Activated CD4-positive, alpha-beta T cell treated with anti-CD3 and anti-CD28 coated beads, Interleukin-2, amount 10 ng/mL, durations not matched to agents 24 days and 14 days (primary cell): ENCODE results near the gene NXPH4. TPM values are rescaled to one million over a fixed set of nuclear protein-coding genes. Genes with fewer than 3 reads are reported as not detected.

Experiments used
- DNase-seq: peaks from one replicate; pipeline ENCODE4 v3.0.0; 2022
- H3K27ac Mint-ChIP-seq: one replicate; pipeline ENCODE4 v1.8.0; 2022; ENCODE audit warnings: mild to moderate bottlenecking, mixed read lengths
- H3K27me3 Mint-ChIP-seq: one replicate; pipeline ENCODE4 v1.8.0; 2022; ENCODE audit warnings: mixed read lengths
- H3K36me3 Mint-ChIP-seq: one replicate; pipeline ENCODE4 v1.8.0; 2022; ENCODE audit warnings: low read depth, mild to moderate bottlenecking, mixed read lengths
- H3K4me1 Mint-ChIP-seq: one replicate; pipeline ENCODE4 v1.8.0; 2021; ENCODE audit warnings: mixed read lengths
- H3K4me3 Mint-ChIP-seq: one replicate; pipeline ENCODE4 v1.8.0; 2022; ENCODE audit warnings: mild to moderate bottlenecking, moderate library complexity, mixed read lengths
- H3K9me3 Mint-ChIP-seq: one replicate; pipeline ENCODE4 v1.8.0; 2021; ENCODE audit warnings: mixed read lengths
- intact Hi-C: fragments of 100-400 bp; cut with micrococcal nuclease; formaldehyde crosslinking; loops from one replicate; pipeline ENCODE4 v1.15.1; 2023
- total RNA-seq: library from RNA; stranded (reverse); gene quantifications from 2 replicates; pipeline ENCODE4 v1.2.3, GENCODE V29; 2022

The NXPH4 gene
- total RNA-seq, 1 donor from 2014 or later: 0.47 TPM

DNA sequence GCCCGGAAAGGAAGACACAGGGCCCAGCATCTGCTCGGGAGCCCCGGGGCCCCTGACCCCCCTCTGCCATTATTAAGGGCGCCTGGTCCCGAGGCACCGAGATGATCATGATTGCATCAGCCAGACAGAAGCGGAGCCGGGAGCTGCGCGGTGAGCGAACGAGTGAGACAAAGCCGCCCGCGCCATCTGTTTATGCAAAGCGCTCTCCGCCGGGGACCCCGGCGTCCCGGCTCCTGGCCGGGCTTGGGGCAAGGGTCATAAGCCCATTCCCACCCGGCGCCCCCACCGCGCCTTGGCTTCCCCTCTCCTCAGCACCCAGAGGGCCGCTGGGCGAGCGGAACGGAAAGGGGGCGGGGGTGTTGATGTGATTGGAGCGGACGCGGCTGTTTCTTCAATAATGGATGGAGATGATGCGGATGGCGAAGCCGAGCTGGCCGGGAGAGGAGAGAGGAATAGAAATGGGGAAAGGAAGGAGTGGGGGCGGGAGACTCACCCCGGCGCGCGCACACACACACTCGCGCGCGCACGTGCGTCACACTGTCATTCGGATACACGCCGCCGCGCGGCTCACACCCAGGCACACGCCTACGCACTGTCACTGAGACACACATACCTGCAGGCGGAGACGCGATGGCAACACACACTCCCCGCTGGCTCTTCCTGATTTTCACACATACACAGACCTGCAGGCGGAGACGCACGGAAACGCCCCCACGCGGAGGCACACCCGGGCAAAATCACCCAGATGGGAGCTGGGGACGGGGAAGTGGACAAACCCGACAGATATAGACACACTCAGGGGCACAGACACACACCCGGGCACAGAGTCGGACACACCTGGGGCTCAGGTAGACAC lies 23.7 kb downstream of the NXPH4 start:
- peaks cover 41% of the 10 kb centered on the region for H3K27me3 Mint-ChIP-seq
- H3K4me3 Mint-ChIP-seq: peak overlapping the region; percentile 92
- peaks cover 10% of the 10 kb centered on the region for H3K36me3 Mint-ChIP-seq
- DNase-seq: peak; percentile 91
- H3K27ac Mint-ChIP-seq: peak overlapping the region; percentile 91
- H3K4me1 Mint-ChIP-seq: peaks cover 59% of the 10 kb centered on the region
- H3K9me3 Mint-ChIP-seq: no peaks in the 10 kb centered on the region
- intact Hi-C loops: loop anchor here (10.0 kb wide), 1 partner anchor 605 kb away; the partner anchor contains the start of gene BAZ2A

DNA sequence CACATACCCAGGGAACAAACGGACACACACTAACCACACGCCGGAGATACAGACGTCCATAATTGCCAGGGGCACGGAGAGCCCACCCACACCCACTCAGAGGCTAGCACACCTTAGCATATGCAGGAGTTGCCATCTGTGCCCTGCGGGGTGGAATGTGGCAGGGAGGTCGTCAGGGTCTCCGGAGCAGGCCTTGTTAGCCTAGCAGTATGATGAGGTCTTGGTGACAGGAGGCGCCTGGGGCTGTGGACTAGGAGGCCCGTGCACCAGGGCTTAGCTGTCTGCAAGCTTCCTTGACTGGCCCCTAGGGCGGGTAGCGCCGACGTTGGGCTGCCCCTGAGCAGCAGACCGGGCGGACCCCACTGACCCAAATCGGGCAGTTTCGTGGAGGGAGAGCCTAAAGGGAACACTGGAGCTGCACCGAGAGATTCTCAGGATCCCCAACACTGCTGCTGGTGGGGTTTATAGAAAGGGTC lies 24.4 kb downstream of the NXPH4 start:
- H3K9me3 Mint-ChIP-seq: no peaks in the 10 kb centered on the region
- intact Hi-C loops: loop anchor here (10.0 kb wide), 1 partner anchor 606 kb away; the partner anchor contains the start of gene BAZ2A
- DNase-seq: peak; percentile 73
- H3K4me3 Mint-ChIP-seq: peak overlapping the region; percentile 92
- peaks cover 7% of the 10 kb centered on the region for H3K36me3 Mint-ChIP-seq
- peaks cover 56% of the 10 kb centered on the region for H3K4me1 Mint-ChIP-seq
- H3K27ac Mint-ChIP-seq: peak overlapping the region; percentile 86
- H3K27me3 Mint-ChIP-seq: peaks cover 41% of the 10 kb centered on the region

DNA sequence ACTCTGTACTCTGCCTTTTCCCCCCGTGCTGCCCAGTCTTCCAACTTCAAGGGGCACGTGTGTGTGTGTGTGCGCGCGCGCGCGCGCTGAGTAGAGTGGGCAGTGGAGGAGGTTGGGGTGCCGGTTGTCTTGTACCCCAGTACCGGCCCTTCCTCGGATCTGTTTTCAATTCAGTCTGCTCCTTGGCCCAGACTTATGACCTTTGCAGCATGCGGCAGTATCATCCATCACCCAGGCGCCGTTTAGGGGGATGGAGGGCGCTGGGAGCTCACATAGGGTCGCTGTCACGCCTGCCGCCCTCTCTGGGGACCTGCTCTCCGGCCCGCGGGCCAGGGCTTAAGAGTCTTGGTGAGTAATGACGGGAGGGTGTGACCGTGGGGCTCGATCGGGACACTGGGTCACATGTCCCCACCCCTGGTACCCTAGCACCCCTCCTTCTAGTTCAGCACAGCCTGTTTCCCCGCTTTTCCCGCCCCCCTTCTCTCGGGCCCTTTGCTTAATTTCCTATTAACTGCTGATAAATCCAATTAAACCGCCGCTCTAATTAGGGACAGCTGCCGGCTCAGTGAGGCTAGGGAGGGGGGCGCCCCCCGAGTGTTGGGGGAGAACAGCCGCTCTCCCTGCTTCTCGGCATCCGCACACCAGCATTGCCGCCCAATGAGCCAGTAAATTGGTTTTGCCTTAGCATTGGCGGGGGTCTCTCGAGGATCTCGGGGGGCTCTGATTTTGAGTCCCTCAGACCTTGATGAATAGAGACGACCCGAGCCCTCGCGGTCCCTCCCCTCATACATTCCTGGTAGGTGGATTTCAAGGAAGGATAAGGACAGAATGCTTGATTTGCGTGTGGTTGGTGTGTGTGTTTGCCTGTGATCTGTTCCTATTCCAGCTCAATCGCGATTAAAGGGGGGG lies 25.1 kb downstream of the NXPH4 start:
- peaks cover 52% of the 10 kb centered on the region for H3K4me1 Mint-ChIP-seq
- intact Hi-C loops: loop anchor here (10.0 kb wide), 1 partner anchor 607 kb away; the partner anchor contains the start of gene BAZ2A
- no peak for DNase-seq
- H3K27me3 Mint-ChIP-seq: peaks cover 38% of the 10 kb centered on the region
- H3K27ac Mint-ChIP-seq: peak overlapping the region; percentile 48
- peak overlapping the region; percentile 37 for H3K4me3 Mint-ChIP-seq
- H3K9me3 Mint-ChIP-seq: no peaks in the 10 kb centered on the region
- H3K36me3 Mint-ChIP-seq: peaks cover 6% of the 10 kb centered on the region

DNA sequence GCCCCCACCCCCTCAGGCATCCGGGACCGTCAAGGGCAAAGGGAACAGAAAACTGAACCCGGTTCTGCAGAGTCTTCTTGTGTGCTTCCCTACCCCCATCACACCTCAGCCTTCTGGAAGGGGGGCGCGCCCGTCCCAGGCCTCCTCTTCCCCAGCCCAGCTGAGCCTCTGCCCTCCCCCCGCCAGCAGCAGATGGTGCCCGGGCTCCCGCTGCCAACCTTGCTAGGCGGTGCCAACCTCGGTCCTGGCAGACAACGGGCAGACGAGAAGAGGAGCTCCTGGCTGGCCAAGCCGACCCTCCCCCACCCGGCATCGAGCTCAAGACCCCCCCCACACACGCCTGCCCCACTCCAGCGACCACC lies 25.7 kb downstream of the NXPH4 start:
- intact Hi-C loops: loop anchor here (10.0 kb wide), 1 partner anchor 608 kb away; the partner anchor contains the start of gene BAZ2A
- Mint-ChIP-seq H3K4me3 (peak overlapping the region; percentile 81), H3K27me3 (peaks cover 31% of the 10 kb centered on the region), H3K36me3 (peaks cover 3% of the 10 kb centered on the region), H3K4me1 (peaks cover 47% of the 10 kb centered on the region), H3K9me3 (no peaks in the 10 kb centered on the region), H3K27ac (no peak overlapping the region)
- no peak for DNase-seq

DNA sequence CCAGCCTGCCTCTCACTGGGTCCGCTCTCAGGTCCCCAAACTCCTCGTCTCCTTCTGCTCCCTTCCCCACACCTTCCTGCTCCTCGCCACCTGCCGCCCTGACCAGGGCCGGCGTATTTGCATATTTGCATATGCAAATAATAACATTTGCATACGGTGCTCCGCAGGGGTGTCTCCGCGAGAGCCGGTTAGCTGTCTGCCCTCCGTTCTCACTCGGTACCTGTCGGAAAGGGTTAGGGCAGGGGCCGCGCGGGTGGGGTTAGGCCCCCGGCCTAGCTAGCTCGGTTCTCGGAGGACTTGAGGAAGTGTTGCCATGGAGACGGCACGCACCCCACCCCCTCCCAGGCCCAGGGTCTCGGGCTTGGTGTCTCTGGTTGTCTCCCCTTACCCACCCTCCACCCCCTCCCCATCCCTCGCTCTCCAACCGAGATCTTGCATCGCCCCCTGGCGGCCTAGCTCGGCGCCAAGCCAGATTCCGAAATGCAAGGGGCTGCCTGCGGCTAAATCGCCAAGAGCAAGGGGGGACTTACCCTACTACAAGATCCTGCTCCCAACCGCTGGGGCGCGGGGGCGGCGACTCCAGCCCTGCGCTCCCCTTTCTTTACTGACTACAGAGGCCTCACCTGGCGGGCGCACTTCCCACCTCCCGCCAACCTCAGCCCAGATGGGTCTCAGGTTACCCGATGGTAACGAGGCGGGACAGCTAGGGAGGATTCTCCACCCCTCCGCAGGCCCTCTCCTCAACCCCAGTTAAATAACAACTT lies 26.3 kb downstream of the NXPH4 start:
- Mint-ChIP-seq H3K27ac (no peak overlapping the region), H3K9me3 (no peaks in the 10 kb centered on the region), H3K36me3 (peaks cover 3% of the 10 kb centered on the region), H3K4me3 (peak overlapping the region; percentile 81), H3K4me1 (peaks cover 41% of the 10 kb centered on the region), H3K27me3 (peaks cover 27% of the 10 kb centered on the region)
- intact Hi-C loops: loop anchor here (1.0 to 10.0 kb wide), 2 partner anchors 29 to 608 kb away; partner anchors contain the start of gene BAZ2A
- DNase-seq: peak; percentile 92

DNA sequence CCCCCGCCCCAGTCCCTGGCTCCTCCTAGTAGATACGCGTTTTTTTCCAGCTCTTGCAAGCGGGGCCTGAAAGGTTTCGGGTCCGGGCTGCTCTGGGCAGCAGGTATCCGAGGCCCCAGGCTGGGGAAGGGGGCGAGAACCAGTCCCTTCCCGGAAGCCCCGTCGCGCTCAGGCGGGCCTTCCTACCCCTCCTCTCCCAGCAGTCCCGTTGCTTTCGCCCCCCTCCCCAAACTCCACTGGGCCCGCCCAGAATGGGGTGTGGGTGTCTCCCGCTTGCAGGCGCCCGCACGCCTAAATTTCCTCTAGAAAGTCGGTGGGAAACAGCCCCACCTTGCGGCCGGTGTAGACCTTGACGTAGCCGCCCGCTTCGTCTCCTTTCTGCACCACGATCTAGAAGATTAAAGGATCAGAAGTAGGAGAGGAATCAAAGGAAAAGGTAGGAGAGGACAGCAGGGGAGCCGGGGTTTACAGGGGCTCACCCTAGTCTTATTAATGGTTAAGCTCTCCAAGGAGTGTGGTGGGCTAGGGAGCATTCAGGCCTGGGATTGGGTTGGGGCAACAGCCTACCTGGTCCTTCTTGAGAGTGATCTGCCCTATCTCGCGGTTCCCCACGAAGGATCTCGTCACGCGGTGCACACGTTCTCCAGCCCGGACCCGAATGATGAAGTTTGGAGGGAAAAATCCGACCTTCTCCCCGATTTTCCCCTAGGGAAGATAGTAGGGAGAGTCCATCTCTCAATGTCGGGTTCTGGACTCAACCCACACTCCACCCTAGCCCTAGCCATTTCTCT lies 27.1 kb downstream of the NXPH4 start:
- Mint-ChIP-seq H3K27ac (peak overlapping the region; percentile 40), H3K4me3 (peak overlapping the region; percentile 81), H3K9me3 (no peaks in the 10 kb centered on the region), H3K27me3 (peaks cover 26% of the 10 kb centered on the region), H3K36me3 (peaks cover 3% of the 10 kb centered on the region), H3K4me1 (peaks cover 37% of the 10 kb centered on the region)
- intact Hi-C loops: loop anchor here (1.0 to 10.0 kb wide), 2 partner anchors 29 to 609 kb away; partner anchors contain the start of gene BAZ2A
- peak; percentile 95 for DNase-seq

DNA sequence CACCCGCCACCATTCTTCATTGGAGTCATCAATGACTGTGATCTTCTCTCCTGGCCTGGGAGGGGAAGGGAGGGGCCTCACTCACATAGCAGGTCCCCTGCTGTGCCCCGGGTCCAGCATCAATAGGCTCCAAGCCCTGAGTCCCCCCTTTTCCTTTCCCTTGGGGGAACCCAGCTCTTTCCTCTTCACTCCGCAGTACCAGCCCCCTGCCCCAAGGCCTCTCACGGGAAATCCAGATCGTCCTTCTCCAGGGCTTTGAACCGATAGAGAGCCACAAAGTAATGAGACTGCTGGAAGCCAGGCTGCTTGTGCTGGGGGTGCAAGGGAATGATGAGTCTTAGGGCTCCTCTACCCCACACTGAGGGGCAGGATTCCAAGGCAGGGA lies 27.7 kb downstream of the NXPH4 start:
- peaks cover 3% of the 10 kb centered on the region for H3K36me3 Mint-ChIP-seq
- H3K4me3 Mint-ChIP-seq: peak overlapping the region; percentile 81
- H3K4me1 Mint-ChIP-seq: peaks cover 37% of the 10 kb centered on the region
- no peak for DNase-seq
- no peaks in the 10 kb centered on the region for H3K9me3 Mint-ChIP-seq
- H3K27ac Mint-ChIP-seq: peak overlapping the region; percentile 40
- intact Hi-C loops: loop anchor here (10.0 kb wide), 1 partner anchor 610 kb away; the partner anchor contains the start of gene BAZ2A
- H3K27me3 Mint-ChIP-seq: peaks cover 23% of the 10 kb centered on the region

DNA sequence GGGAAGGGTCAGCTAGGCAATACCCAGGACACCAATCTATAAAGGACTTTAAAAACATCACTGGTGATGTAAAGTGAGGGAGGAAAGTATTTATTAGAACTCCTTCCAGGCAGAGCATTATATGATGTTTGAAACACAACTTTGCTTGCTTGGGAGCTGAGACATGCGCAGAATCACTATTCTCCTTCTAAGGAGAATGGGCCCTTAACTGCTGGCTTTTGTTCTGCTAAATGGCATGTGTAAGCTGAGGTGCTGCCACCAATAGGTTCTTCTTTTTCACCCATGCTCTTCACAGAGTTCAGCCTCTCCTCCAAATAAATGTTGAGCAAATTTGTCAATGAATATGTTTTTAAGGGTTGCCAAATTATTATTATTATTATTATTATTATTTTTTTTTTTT lies 30.4 kb downstream of the NXPH4 start:
- Mint-ChIP-seq H3K4me1 (peaks cover 18% of the 10 kb centered on the region), H3K27ac (no peak overlapping the region), H3K9me3 (no peaks in the 10 kb centered on the region), H3K4me3 (no peak overlapping the region), H3K36me3 (peaks cover 3% of the 10 kb centered on the region), H3K27me3 (peaks cover 5% of the 10 kb centered on the region)
- intact Hi-C loops: loop anchor here (10.0 kb wide), 1 partner anchor 612 kb away; the partner anchor contains the start of gene BAZ2A
- no peak for DNase-seq

DNA sequence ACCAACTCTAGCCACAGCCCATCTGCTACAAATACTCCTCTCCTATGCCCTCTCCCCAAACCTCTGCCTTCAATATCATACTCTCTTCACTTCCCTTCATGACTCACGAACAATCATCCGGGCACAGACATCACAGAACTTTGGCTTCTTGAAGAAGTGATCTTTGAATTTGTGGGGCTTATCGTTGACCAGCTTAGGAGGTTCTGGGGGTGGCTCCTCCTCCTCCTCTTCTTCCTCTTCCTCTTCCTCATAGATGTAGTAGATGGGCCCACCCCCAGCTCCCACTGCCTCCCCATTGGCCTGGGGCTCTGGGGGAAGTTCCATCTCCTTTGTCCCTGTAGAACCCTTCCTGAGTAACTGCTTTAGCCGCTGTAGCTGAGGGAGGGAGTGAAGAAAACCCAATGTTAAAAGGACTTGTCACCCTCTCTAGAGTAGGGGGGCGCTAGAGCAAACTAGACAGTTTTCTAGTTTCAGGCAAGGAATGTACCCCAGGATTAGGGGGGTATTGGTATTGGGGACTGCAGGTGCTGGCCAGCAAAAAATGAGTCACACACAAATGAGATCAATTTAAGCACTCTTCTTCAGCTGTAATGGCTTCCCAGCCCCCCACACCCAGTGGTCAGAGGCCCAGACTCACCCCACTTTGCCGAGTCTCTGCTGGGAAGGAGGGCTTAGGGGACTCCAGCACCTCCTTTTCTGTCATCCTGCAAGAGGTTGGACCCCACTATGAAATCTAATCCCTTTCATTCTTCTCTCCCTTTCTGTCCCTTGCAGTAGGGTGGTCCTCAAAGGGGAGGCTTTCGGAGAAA lies 32.5 kb downstream of the NXPH4 start:
- H3K9me3 Mint-ChIP-seq: no peaks in the 10 kb centered on the region
- peak overlapping the region; percentile 22 for H3K27ac Mint-ChIP-seq
- H3K4me1 Mint-ChIP-seq: peaks cover 6% of the 10 kb centered on the region
- H3K4me3 Mint-ChIP-seq: peak overlapping the region; percentile 20
- DNase-seq: no peak
- no peaks in the 10 kb centered on the region for H3K27me3 Mint-ChIP-seq
- H3K36me3 Mint-ChIP-seq: peaks cover 3% of the 10 kb centered on the region
- intact Hi-C loops: loop anchor here (10.0 kb wide), 1 partner anchor 614 kb away; the partner anchor contains the start of gene BAZ2A

DNA sequence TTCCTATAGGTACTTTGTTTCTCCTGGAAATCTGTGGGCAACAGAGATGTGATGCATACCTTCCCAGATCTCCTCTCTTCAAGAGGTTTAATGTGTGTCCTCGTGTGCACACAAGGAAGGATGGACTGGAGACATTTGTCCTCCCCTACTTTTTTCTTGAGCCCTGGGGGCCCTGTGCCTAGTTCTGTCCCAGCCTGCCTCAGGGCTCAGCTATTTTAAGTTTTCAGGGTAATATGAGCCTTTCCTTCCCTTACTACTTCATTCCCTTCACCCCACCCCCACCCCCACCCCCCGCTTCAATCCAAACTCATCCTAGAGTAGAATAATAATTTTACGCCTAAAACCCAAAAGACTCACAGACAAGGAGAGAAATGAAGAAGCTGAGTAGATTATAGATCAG lies 33.9 kb downstream of the NXPH4 start:
- no peak overlapping the region for H3K4me3 Mint-ChIP-seq

DNA sequence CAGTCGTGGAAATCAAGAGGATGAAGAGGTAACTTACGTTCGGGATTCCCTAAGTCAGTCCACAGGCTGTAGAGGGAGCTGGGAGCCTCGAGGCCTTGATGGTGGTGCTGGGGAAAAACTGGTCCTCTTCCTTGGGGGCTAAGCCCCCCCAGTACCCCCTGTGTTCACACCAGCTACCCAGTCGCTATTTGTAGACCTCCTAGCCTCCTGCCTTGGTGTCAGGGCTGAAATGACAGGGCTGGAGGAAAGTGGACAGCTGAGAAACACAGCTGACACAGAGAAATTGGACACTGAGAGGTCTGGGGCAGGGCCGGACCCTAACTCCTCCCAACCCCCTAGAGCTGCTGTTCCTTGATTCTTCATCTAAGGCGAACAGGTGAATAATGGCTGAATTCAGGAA lies 34.4 kb downstream of the NXPH4 start, which contains the start of gene STAC3:
TSS of gene STAC3 (minus strand) at position 232 of the 400 bp plus-strand sequence. CDS start 1,551 bp downstream, outside the sequence.
- no peak within 1 kb of the TSS for H3K4me3 Mint-ChIP-seq
- H3K9me3 Mint-ChIP-seq: no peaks in the 10 kb centered on the region
- intact Hi-C loops: no loop called here

More for the DNA sequence above, 33.9 kb downstream of the NXPH4 start:
- H3K9me3 Mint-ChIP-seq: no peaks in the 10 kb centered on the region
- no peak overlapping the region for H3K27ac Mint-ChIP-seq
- peaks cover 4% of the 10 kb centered on the region for H3K4me1 Mint-ChIP-seq
- no peaks in the 10 kb centered on the region for H3K27me3 Mint-ChIP-seq
- no peak for DNase-seq
- peaks cover 5% of the 10 kb centered on the region for H3K36me3 Mint-ChIP-seq
- intact Hi-C loops: no loop called here

More for the DNA sequence above, 34.4 kb downstream of the NXPH4 start, which contains the start of gene STAC3:
- no peaks in the 10 kb centered on the region for H3K27me3 Mint-ChIP-seq
- peaks cover 5% of the 10 kb centered on the region for H3K36me3 Mint-ChIP-seq
- DNase-seq: no peak
- H3K27ac Mint-ChIP-seq: no peak within 1 kb of the TSS
- H3K4me1 Mint-ChIP-seq: peaks cover 4% of the 10 kb centered on the region
